NCI-H2081 (cell line): ENCODE results near the gene UFD1.
A peak's percentile ranks its signal among the peaks of the same experiment; 100 is the strongest.

Source experiments
- DNase-seq, 2 experiments: peaks; one replicate each; lab custom pipeline; 2025; lab: John Stamatoyannopoulos, UW

Gene UFD1

DNA sequence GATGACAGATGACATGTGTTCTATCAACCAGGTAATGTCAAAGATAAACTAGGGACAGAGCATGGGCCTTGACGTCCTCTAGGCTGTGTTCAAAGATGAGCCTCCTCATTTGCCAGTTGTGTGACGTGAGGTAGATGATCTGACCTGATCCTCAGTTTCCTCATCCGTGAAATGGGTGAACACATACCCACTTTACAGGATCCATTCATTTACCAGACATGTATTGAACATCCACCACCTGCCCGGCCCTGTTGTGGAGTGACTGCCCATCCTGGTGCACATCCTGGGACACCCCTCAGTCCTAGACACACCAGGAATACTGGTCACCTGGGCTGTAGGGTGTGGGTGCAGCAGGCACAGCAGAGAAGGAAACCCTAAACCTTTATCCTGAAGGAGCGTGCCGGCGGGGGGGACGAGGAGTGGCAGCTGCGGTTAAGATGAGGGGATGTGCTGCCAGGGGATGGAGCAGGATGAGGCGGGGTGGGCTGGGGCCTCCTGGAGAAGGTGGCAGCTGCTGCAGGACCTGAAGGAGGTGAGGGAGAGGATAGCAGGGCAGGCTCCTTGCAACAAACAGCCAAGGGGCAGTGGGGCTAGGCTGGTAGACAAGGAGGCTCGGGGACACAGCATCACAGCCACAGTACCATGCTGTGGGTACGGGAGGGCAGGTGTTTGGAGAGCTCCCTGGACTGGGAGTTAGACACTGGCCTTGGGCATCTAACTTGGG, 36.8 kb upstream of the UFD1 start:
- no peak for DNase-seq

DNA sequence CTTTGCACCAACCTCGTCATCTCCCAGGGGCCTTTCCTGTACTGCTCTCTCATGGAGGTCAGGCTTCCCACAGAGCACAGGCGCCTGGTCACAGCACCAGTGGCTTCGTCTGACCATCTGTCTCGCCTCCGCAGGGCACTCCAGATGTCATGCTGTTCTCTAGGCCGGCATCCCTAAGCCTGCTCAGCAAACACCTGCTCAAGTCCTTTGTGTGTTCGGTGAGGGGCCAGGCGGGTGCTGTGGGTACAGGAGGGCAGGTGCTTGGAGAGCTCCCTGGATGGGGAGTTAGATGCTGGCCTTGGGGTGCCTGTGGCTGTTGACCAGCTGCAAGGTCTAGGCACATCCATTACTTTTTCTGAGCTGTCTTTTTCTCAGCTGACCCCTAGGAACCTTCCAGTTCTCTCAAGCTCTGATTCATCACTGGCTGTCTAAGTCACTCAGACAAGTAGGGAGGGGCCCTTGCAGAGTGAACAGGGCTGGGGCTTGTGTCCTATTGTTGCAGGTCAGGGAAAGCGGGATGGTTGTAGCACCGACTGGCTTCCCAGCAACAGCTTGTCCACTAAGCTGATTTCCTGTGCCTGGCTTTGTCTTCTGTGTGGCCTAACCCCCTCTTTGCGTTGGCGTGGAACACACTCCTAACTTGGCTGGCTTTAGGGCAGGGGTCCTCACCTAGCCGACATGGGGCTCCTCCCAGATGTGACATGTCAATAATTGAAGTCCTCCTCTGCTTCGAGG, 36.0 kb upstream of the UFD1 start:
- DNase-seq = peak; percentile 31 to 82

DNA sequence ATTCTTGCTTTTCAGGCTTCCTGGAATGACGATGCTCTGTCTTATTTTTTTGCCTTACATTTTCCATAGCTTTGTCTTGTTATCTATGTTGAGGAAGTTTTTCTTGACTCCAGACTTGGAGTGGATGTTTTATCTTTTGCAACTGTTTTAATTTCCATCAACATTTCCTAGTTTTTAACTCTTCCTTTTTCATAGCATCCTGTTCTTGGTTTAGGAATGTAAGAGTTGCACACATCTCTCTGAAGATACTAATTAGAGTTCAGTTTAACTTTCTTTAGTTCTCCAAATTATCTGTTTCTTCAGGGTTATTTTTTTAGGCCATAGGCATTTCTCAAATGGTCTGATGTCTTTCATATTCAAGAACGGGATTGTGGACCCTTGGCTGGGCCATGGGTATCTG, 34.8 kb upstream of the UFD1 start:
- DNase-seq = no peak

DNA sequence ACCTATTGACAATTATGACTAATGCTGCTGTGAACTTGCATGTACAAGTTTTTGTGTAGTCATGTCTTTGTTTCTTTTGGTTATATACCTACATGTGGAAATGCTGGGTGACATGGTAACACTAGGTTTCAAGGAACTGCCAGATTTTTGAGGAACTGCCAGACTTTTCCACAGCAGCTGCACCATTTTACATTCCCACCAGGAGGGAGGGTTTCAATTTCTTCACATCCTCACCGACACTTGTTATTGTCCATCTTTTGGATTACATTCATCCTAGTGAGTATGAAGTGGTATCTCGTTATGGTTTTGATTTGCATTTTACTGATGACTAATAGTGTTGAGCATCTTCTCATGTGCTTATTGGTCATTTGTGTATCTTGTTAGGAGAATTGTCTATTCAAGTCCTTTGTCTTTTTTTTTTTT, 31.9 kb upstream of the UFD1 start:
- no peak for DNase-seq

- no peak for DNase-seq
Measured at GRCh38 chr22:19509923-19510322, 30.9 kb upstream of the UFD1 start.

DNA sequence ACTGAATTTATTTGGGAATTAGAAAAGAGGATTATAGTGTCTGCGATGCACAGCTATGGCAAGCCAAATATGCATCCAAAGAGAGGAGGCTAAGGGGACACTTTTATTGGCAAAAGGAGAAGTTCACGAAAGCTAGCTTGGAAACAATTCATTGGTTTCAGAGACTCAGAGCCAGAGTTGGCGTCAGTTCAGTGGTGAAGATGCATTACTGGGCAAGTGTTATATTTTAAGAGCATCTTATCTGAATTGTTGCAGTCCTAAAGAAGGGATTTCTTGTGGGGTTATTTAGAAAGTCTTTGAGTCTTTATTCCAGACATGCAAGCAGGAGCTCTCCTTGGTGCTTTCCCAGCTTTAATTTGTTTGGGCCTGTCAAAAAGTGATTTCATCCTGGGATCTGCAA, 30.2 kb upstream of the UFD1 start:
- no peak for DNase-seq

GRCh38 chr22:19508024-19508776, 29.2 kb upstream of the UFD1 start:
- DNase-seq = no peak

- no peak for DNase-seq
Measured at GRCh38 chr22:19507534-19507861, 28.5 kb upstream of the UFD1 start.

- DNase-seq = no peak
Measured at GRCh38 chr22:19506212-19506611, 27.2 kb upstream of the UFD1 start.

GRCh38 chr22:19505735-19506126, 26.7 kb upstream of the UFD1 start:
- no peak for DNase-seq

DNA sequence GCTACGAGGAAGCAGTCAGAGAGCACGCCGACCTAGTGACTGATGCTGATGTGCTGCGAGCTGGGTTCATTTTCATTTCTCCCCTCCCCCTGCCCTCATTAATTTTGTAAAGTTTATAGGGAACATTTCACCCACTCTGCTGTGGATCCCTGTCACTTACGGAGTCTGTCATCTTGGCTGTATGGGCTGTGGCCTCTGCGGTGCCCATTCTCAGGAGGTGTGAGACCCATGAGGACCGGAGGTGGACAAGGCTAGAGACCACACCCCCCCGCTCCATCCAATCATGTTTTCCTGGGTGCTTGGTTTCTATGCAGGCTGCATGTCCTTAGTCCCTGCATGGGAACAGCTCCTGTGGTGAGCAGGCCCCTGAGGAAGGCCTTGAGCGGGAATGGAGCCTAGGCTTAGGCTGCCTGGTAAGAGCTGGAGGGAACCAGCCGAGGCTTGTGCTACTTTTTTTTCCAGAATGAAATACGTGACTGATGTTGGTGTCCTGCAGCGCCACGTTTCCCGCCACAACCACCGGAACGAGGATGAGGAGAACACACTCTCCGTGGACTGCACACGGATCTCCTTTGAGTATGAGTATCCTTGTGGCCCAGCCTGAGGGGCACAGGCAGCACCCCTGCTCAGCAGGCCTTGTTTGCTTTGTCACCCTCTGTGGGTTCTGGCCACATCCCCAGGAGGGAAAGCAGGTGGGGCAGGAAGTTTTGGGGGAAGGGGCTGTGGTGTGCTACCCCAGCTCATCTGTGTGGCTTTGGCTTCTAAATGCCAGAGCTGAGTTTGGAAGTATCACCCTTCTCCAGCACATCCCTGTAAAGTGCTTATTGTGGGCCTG, 26.1 kb upstream of the UFD1 start:
- DNase-seq = no peak

GRCh38 chr22:19503869-19504268, 24.9 kb upstream of the UFD1 start:
- DNase-seq = no peak

DNA sequence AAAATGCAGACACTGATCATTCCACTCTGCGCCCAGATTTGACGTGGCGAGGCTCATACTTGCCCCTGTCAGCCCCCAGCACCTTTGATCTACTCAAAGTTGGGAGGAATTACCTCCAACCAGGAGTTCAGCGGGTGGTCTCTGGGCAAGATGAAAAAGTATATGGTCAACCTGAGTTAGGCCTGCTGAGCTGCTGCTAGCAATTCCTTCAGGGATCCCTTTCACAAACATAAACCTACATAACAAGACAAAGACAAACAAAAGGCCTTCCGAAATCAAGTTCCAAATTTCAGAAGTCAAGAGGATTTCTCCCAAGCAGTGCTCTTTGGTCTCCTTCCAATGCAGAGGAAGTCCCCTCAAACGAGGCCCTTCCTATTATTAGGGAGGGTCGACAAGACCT, 24.4 kb upstream of the UFD1 start:
- DNase-seq = no peak

- no peak for DNase-seq
Measured at GRCh38 chr22:19501897-19502447, 23.0 kb upstream of the UFD1 start.

DNA sequence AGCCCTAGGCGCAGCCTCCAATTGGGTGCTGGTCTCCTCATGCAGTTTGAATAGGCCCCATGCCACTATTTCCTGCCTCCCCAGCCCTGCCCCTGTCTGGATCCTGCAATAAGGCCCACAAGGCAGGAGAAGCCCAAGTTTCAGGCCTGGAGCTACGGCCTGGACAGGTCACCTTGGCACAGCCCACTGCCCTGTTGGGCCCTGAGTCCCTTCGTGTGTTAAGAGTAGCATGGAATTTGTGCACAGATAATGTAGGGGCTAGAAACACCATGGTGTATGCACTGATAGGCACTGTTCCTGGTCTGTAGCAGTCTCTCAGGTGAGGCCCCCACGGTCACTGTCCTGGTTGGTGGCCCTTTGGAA, 20.9 kb upstream of the UFD1 start:
- no peak for DNase-seq

- DNase-seq = no peak
Measured at GRCh38 chr22:19499236-19499879, 20.4 kb upstream of the UFD1 start.

GRCh38 chr22:19498866-19499190, 19.8 kb upstream of the UFD1 start:
- no peak for DNase-seq

DNA sequence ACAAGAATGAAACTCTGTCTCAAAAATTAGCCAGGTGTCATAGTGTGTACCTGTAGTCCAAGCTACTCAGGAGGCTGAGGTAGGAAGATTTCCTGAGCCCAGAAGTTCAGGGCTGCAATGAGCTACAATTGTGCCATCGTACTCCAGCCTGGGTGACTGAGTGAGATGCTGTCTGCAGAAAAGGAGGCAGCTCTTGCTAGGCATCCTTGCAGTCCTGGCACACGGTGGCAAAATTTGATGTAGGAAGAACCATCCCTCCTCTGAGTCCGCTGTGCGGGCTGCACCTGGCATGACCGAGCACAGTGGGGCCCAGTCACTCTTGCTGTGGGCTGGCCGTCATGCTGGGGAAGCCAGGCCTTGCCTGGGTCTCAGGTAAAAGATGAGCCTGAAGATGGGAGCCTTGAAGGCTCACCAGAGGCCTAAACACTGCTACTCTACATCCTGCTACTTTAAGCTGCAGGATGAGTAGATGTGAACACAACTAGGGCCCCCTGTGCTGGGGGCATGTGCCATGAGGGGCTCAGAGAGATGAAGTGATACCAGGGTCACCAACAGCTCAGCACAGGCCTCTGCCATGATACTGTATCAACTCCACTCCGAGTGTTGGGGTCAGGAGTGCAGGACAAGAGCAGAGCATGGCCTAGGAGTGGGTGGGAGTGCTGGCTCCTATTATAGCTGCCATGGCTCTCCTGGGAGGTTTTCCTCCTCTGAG, 19.3 kb upstream of the UFD1 start:
- no peak for DNase-seq

GRCh38 chr22:19497245-19497644, 18.3 kb upstream of the UFD1 start:
- DNase-seq = peak; percentile 18 to 67

DNA sequence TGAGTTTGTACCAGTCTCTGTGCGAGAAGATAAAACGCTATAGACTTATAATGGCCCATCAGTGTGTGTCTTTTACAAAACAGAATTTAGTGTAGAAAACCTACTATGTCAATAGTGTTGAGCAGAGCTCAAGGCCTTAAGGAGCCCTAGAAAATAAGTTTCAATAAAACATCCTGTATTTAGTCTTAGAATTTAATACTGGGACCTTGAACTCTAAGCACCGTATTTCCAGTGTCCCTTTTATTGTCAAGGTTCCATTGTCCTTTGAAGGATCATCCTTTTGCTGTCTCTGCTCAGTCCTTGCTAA, 17.3 kb upstream of the UFD1 start:
- no peak for DNase-seq
